HG03108 (cell line): Measurements from ENCODE around the gene PTPRF.

Source experiments
- ATAC-seq: cut with Tn5 transposase; IDR thresholded peaks from one replicate; pipeline ENCODE4 v1.9.1; 2021; ENCODE audit warnings: moderate library complexity; ENCODE audit not compliant: unreplicated experiment

PTPRF gene

DNA sequence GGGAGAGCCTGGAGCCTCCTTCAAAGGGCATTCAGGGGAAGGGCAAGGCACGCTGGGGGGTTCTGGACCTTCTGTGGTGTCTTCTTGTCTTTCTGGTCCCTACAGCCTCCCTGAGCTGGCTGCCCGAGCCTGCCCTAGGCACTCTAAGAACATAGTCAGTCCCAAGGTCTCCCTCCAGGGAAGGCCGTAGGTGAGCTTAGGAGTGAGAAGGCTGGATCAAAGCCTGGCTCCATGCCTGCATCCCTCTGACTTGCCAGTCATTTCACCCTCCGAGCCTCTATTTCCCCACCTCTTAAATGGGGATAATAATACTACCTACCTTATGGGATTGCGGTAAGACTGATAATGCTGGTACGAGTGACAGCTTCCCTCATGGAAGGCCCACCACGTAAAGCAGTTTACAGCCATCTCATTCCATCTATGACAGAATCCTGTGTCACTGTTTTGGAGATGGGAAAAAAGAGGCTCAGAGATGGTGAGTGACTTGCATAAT lies 20.8 kb downstream of the PTPRF start:
- no peak for ATAC-seq

DNA sequence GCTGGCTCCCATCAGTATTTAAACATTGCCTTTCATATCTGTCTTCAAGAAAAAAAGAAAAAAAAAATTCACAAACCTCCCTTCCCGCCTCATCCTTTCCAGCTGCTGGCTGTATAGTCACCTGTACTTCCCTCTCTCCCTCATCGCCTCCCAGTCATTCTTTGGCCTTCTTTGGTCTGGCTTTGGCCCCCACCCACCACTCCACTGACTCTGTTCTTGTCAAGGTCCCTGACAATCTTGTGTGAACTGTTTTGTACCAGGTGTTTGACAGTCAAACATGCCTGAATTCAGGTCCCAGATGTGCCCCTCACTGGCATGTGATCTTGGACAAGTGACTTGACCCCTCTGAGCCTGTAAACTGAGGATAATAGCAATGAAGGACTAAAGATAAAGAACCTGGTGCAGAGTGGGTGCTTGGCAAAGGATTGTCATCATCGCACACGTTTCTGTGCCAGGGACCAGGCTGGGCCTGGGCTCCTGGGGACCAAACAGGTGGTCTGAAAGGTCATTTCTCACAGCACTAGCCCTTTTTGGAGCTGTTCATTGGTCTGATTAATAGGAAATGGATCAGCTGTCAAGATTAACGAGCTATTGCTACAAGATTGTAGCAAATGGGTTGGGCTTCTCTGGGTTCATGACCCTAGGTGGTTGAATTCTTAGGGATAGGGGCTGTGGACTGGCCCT lies 21.5 kb downstream of the PTPRF start:
- ATAC-seq, result no peak

GRCh38 chr1:43552813-43553212 lies 22.1 kb downstream of the PTPRF start:
- ATAC-seq, result no peak

DNA sequence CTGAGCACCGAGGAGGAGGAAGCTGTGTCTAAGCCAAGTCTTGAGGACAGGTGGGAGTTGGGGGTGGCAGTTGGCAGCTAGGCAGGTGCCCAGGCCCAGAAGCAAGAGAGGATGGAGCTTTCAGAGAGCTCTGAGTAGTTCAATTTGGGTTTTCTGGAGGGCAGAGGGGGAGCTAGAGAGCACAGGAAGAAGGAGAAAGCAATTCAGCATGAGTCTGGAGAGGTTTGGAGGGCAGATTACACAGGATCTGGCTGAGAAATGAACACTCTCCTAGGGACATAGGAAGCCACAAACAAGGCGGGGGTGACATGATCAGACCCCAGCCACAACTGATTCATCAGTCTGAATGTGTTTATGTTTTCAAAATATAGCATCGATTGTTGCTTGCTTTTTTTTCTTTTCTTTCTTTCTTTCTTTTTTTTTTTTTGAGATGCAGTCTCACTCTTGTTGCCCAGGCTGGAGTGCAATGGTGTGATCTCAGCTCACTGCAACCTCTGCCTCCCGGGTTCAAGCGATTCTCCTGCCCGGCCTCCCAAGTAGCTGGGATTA lies 23.8 kb downstream of the PTPRF start:
- ATAC-seq, result no peak

DNA sequence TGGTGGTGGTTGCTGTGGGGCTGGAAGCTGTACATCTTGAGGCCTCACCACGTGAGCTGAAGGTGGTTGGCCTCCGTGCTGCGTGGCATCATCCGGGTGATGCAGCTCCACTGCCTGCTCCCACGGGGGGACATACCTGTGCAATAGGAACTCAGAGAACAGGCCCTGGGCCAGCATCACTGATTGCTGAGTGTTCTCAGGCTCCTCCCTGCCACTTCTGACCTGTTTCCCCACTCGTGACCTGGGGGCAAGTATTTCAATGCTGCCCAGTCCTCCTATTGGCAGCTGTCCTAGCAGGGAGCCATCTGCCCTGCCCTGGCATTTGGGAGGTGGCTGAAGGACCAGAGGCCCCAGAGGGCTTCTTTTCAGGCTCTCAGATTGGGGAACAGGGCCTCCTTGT lies 26.1 kb downstream of the PTPRF start:
- no peak for ATAC-seq

DNA sequence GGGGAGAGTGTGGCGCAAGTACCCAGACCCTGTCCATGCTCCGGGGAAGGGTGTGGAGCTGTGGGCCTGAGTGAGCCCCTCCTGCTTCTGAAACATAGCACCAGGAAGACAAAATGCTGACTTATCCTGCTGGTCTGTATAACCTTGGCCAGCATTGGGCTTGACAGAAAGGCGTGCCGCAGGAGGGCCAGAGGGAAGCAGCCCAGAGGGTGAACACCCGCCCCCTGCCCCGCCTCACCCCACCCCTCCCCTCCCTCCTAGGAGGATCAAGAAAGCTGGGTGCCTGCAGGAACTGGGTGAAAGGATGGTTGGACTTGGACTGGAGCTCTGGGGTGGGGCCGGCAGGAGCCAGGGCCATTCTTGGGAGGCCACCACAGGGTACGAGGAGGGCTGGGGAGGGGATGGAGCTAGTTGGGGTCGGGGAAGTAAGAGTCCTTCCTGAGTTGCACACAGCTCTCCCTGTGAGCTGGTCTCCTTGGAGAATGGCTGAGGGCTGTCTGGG lies 27.1 kb downstream of the PTPRF start:
- no peak for ATAC-seq

DNA sequence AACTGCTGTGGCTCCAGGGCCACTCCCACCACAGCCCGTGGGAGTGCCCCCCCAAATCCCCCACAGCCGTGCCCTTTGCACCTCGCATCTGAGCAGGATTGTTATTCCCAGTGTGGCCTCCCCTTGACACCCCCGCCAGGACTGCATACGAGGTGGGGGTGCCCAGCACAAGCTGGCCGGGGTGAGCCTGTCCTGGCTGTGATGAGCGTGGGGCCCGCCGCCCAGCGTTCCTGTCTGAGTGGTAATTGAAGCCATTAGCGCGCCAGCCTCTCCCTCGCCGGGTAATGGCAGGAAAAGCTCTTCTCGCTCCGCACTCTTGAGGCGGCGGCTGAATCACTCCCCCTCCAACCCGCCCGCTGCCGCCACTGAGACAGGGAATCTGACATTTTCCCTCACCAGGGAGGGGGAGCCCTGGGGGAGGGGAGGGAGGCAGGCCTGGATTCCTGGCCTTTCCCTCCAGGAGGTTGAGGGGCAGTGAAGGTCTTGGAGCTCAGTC lies 27.7 kb downstream of the PTPRF start:
- ATAC-seq, result no peak

- no peak for ATAC-seq
These were observed 29.0 kb downstream of the PTPRF start for GRCh38 chr1:43559714-43560113.

DNA sequence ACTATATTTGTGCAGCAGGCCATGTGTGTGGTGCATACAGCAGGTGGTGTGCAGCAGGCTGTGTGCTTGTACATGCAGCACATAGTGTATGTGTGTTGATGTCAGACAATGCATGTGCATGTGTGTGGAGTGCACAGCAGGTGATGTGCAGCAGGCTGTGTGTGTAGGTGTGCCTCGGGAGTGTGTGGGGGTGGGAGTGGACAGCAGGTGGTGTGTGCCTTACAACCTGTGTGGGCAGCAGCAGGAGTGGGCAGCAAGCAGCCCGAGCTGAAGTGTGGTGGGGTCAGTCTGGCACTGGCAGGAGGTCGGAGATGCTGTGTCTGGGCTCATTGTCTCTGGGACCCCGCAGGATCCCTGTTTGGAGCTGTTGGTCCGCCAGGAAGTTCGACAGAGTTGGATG lies 29.6 kb downstream of the PTPRF start:
- no peak for ATAC-seq

GRCh38 chr1:43563876-43564539 lies 33.3 kb downstream of the PTPRF start:
- ATAC-seq, result no peak

- no peak for ATAC-seq
These were observed 34.1 kb downstream of the PTPRF start for GRCh38 chr1:43564551-43565348.

- ATAC-seq, result no peak
These were observed 35.1 kb downstream of the PTPRF start for GRCh38 chr1:43565600-43566360.

GRCh38 chr1:43566382-43567044 lies 35.8 kb downstream of the PTPRF start:
- ATAC-seq, result no peak

DNA sequence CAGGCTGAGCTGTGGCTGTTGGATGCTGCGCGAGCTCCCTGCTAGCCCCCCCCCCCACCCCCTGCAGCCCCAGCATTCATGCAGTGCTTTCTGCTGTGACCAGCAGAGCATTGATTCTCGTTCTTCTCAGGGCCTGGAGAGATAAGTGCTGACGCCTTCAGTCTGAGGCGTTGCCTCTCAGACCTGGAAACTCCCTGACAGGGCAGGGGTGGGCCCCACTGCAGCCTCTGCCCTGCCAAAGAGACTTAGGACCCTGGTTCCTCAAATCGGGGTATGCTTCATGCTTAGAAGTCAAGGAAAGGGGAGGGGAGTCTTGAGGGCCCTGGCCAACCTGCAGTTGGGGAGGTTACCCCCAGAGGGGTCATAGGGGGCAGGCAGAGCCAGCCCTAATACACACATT lies 38.5 kb downstream of the PTPRF start:
- ATAC-seq, result no peak

DNA sequence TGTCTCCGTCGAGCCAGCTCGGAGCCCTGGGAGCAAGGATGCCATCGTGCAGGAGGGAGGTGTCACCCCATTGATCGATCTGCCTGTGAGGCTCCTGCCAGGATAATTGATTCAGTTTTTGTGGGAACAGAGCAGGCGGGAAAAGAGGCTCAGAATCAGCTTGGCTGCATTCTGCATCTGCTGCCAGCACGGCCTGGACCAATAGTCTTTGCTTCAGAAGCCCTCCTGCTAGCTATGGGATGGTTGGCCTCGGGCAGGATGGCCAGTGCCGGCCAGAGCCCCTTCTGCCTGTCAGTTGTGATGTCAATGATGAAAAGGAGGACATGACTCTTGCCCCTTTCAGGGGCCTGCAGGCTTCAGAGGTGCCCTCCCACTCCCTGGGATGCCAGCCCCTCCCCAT lies 39.6 kb downstream of the PTPRF start:
- no peak for ATAC-seq

DNA sequence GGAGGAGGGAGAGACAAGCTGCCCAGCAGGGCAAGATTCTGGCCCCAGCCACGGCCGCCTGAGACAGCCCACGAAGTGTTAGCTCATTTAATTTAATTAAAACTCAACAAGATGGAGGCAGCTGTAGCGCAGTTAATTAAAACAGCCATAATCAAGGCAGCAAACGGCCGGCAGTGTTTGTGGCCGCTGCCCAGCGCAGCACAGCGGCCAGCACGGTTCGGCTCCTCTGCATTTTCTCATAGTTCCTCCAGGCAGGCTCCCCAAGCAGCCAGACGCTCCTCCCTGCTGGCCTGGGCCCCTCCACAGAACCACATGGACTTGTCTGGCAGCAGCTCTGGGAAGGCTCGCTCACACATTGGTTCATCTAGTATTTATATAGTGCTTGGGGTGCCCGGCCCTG lies 40.0 kb downstream of the PTPRF start:
- no peak for ATAC-seq

DNA sequence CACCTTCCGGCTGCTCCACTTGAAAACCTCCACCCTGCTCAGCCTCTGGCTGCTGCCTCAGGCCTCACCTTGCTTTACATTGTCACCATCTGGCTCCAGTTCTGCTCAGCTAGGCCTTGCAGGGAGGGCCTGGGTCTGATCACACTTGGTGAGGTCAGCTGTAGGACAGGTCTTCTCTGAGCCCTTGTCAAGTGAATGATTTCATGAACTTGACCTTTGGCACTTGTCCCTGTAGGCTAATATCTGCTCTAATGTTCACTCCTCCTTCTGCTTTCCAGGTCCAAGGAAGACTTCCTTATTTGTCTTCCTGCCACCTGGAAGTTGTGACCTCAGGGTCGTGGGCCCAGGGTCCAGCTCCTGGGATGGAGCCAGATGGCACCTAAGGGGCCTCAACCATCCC lies 41.4 kb downstream of the PTPRF start:
- ATAC-seq, result no peak

DNA sequence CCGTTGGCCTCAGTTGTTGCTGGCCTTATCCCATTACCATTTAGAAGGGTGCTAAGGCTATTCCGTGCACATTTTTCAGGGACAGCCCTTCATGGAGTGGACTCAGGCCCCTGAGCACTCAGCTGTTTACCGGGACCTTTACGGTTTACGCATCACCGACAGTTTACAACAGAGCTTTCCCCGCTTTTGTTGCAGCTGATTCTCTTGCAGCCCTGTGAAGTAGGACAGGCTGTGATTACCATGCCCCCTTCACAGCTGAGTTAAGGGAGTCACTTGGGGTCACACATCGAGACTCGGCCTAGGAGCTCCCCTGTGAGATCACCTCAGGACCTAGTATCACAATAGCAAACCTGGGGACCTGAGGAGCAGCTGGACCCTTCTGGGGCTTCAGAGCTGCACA lies 41.9 kb downstream of the PTPRF start:
- no peak for ATAC-seq

- ATAC-seq, result no peak
These were observed 42.5 kb downstream of the PTPRF start for GRCh38 chr1:43573066-43573800.
